NCI-H1694 treated with DMSO at 0.1 percent for 48 hours (cell line): Measurements from ENCODE around the gene POLA2.

Source experiments
- DNase-seq: peaks from one replicate; lab custom pipeline; 2025; lab: John Stamatoyannopoulos, UW

Gene POLA2

DNA sequence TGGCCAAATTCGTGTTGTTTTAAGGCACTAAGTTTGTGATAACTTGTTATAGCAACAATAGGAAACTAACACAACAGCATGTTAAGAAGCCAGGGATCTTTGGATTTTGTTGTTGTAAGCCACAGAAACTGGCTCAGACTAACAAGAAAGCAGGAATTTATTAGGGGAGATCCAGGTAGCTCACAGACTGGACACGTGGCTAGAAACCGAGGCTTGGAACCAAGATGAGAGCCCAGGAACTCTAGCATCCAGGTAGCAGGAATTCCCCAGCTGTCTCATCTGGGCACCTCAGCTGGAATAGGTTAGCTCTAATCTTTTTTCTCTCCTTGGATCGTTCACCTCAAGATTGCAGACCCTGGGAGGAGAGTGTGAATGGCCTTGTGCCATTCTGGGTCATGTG lies 24.9 kb downstream of the POLA2 start:
- no peak for DNase-seq

DNA sequence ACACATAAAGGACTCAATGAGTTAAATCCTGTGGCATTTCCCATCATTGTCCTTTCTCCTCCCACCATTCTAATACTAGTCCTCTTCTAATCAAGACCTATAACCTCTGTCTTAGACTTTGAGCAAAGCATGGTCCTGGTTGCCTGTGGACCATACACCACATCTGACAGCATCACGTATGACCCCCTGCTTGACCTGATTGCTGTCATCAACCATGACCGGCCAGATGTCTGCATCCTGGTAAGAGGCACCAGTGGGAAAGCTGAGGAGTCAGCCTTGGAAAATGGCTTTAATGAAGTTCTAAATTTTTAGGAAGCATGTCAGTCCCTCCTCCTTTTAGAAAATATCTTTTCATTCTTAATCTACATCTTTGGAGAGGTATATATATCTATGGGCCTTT lies 25.8 kb downstream of the POLA2 start:
- no peak for DNase-seq

DNA sequence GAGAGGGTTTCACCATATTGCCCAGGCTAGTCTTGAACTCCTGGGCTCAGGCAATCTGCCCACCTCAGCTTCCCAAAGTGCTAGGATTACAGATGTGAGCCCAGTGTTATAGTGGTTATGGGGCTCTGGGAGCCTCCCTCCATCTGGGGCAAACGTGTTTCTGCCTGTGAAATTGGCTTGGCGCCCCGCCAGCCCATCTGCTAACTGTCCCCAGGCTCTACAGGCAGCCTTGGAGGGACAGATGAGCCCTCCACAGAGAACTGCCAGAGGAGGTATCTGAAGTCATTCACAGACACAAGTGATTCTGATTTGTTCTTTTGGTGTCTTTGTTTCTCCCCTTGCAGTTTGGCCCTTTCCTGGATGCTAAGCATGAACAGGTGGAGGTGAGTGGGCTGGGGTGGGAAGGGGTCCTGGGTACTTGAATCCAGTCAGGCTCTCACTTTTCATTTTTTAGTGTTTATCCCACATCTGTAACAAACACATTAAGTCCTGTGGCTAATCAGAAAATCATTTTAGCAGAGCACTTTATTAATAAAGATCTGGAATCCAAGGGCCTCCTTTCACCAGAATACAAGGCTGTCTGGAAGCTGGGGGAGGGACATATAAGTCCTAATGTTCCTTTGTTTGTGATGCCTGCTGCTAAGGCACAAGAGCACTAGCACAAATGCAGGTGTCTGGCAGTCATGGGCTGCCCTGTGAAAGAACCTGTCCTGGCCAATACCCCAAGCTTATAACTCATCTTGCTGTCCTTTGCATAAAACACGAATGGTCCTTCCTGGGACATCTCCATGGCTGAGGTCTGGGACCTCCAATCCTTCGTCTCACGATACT lies 27.2 kb downstream of the POLA2 start:
- DNase-seq: peak; percentile 97

DNA sequence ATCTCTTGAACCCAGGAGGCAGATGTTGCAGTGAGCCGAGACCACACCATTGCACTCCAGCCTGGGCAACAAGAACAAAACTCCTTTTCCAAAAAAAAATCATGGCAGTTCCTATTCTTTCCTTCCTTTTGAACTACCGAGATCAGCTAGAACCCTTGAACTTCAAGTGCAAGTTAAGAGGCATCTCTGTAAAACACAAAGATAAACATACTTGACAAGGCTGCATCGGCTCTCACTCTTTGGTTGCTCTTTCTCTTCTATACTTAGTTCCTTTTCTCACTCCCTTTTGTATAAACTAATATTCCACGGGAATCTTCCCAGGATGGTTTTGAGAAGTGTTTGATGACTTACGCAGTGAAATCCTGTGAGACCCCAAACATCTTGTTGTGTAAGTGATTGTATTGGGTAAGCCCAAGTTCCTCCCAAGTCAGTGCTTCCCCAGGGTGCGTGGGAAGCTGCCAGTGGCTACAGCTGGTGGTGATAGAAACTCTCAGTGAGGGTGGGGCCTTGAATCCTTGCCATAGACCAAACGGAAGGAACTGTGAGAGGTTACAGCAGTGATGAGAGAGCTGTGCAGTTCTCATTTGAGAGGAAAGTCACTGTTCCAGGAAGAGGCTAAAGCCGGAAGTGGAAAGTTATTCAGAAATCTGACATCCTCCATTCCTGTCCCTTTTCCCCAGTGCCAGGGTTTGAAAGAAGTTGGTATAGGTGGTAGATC lies 28.8 kb downstream of the POLA2 start:
- peak; percentile 44 for DNase-seq

DNA sequence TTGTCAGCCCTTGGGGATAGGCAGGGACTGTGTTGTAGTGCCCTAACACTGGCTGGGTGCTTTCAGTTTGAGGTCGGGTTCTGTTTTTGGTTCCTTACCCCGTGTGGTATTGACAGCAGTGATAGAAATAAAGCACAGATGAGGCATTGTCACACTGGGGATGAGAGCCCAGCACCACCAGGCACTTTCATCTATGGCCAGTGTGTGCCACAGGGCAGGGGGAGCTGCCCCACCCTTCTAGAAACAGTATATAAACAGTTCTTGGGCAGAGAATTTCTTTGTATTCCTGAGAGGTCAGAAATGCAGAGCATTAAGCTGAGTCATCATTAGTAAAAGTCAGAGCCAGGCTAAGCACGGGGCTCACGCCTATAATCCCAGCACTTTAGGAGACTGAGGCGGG lies 29.9 kb downstream of the POLA2 start:
- DNase-seq: no peak

DNA sequence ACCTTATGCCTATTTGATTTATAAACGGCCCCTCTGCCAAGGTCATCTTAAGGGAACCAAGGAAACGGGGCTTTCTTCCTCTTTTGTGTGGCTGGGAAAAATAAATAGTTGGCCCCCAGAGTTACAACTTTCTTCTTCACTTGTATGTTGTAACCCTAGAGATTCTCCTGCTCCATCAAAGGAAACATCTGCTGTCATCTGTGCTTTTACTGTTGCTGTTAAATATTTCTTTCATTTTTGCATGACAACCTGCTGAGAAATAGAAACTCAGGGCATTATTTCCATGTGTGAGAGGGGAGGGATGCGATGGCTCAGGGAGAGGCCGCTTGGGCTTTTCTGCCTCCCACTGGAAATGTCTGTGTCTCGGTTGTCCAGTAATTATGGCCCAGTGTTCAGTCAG lies 31.1 kb downstream of the POLA2 start:
- no peak for DNase-seq

DNA sequence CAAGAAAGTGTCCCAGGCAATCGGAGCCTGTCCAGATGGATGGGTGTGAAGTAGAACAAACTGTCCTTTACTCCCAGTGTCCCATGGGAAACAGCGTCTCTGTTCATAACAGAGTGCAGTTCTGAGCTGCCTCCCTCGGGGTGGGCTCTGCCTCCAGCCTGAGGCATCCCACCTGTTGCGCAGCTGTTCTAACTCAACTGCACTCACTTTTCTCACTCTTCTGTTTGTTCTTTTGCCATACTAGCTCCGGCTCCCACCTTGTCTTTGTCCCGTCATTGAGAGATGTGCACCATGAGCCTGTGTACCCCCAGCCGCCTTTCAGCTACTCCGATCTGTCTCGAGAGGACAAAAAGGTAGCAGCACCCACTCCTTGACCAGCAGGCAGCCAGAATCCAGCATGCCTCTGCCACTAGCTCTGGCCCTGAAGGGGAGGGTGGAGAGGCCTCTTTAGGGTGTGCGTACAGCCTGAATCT lies 32.2 kb downstream of the POLA2 start:
- no peak for DNase-seq

DNA sequence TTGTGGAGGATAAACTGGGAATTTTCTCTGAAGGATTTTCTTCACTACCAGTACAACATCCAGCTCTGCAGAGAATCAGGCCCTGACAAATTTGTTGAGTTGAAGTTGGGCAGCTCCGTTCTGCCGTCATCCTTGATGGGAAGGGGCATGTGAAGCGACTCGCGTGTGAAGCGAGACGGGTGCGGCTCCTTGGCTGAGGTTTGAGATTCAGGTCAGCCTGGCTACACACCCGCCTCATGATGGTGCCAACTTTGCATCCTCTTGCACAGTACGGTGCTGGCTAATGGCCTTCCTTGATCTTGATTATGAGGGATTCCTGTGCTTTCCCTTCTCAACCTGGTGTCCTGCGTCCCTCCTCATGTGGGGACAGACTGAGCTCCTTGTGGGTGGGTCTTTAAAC lies 33.2 kb downstream of the POLA2 start:
- DNase-seq: no peak

DNA sequence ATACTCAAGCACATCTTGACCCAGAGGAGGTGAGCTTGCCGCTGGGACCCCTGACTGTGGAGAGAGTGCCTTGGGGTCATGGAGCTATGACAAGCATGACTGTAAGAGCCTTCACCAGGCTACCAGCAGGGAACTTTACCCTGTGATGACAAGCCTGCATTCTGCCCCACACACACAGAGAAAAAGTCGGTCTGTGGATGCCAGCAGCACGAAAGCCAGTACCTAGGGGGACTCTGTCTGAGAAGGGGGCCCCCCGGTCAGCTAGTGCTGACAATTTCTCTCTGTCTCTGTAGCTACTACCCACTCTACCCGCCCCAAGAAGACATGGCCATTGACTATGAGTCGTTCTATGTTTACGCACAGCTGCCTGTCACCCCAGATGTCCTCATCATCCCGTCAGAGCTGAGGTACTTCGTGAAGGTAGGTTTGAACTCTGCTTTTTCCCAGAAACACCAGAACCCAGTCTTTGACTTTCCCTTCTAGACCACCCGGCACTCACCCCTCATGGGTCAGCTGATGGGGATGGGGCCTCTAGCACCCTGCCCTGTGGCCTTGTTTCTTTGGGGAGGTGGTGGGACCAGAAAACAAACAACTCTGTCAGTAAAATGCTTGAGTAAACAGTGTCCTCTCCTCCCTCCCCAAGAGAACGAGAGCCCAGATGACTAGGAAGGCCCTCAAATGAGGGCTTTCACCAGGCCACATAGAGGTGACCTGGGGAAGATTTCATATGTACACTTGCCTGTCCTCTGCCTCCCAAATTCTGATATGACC lies 34.0 kb downstream of the POLA2 start:
- DNase-seq: no peak

DNA sequence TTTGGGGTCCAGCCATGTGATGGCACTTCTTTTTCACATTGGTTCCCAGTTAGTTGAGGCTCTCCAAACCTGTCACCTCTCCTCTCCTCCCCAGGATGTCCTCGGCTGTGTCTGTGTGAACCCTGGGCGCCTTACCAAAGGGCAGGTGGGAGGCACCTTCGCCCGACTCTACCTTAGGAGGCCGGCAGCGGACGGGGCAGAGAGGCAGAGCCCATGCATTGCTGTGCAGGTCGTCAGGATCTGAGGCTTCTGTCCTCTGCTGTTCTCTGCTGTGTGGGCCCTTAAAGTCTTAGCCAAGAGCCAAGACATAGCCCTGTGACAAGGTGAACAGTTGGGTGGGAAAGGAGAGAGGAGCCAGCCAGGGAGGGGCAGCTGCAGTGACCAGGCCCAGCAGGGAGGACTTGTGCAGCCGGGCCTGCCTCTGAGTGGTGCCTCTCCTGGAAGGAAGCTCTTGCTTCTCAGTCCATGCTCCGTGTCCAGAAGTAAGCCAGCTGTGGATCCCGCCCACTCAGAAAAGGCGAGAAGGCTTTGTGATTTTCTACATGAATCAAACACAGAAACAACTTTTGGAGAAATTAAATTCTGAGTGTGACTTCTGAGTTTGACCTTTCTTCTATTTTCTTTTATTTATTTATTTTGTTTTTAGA lies 35.4 kb downstream of the POLA2 start:
- no peak for DNase-seq

DNA sequence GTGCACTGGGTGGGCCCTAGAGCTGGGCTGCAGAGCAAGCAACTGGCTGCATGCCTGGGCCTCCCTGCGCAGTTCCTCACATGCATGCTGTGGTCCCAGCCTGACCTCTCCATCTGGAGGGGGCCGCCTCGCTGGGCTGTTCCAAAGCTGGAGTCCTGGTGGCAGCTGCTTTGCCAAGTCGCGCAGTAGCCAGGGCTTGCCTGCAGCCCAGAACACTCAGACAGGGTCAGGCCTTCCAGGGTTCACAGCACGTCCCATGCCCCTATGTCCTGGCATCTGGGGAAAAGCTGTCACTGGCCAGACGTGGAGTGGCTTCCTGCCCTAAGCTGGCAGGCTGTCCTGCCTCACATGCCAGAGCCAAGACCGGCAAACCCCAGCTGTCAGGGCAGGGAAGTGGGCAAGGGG lies 36.4 kb downstream of the POLA2 start:
- DNase-seq: no peak

DNA sequence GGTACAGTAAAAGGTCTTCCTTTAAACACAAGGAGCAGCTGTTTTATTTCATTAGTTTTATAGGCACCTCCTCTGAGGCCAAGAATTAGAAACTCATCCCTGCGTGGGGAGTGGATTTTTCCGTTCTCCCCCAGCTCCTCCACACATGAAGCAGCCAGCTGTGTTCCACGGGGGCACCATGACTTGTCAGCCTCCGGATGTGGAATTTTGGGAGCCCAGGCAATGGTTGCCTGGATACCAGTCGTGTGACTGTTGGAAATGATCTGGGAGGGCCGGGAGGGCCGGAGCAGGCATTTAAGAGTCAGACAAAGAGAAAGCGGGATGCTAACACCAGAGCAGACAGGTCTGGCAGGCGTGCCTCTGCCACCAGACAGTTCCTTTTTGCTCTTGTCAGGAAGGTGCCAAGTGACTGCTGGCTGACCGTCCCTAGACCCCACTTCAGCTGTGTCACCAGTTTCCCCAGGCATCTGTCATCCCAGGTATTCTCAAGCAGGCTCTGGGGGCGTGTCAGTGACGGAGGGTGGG lies 37.0 kb downstream of the POLA2 start:
- DNase-seq: no peak

DNA sequence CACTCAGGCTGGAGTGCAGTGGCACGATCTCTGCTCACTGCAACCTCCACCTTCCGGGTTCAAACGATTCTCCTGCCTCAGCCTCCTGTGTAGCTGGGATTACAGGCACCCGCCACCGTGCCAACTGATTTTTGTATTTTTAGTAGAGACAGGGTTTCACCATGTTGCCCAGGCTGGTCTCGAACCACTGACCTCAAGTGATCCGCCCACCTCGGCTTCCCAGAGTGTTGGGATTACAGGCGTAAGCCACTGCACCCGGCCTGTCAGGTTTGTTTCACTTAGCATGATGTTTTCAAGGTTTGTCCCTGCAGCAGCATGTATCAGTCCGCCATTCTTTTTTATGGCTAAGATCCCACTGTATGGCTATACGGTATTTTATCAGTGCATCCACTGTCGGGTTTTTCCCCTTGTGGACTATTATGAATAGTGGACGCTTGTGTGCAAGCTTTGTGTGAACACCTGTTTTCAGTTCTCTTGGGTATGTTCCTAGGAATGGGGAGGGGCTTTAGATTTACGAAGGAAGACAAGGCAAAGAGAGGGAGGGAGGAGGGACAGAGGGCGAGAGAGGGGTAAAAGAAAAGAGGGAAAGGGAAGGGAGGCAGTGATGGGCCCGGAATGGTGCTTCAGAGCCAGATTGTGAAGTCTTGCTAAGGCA lies 39.0 kb downstream of the POLA2 start:
- no peak for DNase-seq

DNA sequence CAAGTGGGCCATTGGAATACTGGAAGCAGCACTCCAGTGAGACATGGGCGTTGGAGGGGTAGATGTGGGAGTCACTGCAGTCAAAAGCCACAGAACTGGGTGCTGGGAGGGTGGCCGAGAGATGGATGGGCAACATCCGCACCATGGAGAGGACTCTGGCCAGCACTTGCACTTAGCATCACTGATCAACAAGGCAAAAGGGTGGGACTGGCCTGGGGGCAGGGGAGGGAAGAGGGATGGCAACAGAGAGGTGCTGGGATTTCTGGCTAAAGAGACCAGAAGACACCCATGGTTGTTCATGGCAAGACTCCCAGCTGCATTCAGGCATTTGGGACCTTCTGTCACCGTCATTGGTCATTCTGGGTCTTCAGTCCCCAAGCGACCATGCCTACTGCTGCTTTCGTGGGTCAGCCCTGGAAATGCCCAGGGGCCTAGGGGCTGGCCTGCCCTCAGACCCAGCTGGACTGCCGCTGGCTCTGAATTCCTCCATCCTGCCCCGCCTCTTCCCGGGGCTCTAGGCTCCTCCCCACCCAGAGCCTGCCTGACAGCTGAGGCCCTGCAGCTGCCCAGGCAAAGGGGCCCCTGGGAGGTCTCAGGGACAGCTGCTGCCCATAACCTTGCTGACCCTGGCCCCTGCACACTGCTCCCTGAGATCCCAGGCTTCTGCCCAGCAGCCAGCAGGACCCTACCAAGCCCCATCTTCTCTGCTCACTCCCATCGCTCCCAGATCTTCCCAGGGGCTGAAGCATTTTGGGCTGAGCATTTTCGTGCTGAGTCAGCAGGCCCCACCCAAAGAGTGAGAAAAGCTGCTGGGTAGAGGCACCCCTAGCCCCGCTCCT lies 39.9 kb downstream of the POLA2 start:
- no peak for DNase-seq

DNA sequence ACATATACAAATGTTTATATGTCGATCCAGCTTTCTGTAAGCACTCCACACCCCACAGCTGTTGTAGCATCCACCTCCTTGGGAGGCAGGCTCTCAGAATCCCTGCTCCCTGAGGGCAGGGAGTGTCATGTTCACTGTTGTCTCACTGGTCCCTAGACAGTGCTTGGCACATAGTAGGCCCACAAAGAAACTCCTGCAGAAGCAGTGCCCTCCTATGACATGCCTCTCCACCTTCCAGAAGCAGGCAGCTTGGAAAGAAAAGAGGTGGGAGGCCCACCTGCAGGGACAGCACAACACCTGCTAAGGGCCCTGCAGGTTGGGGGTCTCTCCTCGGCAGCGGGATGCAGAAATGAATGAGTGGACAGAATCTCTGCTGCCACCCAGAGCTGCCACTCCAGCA lies 41.8 kb downstream of the POLA2 start:
- no peak for DNase-seq

DNA sequence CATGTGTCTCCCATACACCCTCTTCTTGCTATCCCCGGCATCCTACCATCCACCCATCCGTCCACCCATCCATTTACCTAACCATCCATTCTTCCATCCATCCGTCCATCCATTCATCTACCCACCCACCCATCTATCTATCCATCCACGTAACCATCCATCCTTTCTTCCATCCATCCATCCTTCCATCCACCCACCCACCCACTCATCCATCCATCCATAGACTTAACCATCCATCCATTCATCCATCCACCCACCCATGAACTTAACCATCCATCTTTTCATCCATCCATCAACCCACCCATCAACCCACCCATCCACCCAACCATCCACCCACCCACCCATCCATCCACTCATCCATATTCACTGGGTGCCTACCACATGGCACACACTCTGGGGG lies 42.3 kb downstream of the POLA2 start:
- no peak for DNase-seq

DNA sequence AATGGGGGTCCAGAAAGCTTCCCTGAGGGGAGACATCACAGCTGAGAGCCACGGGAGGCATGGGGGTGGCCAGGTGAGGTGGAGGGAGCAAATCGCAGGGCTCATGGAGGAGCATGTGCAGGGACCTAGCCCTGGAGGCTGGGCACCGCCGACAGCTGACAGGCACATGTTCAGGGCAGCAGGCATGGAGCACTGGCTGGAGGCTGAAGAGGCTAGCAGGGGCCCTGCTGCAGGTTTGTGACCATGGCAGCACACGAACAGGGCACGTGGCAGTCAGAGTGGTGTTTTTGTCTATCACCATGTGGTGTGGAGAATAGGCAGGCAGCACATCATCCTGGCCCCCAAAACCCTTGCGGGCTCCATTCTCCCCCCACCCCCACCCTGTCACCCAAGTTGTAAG lies 42.9 kb downstream of the POLA2 start:
- no peak for DNase-seq

DNA sequence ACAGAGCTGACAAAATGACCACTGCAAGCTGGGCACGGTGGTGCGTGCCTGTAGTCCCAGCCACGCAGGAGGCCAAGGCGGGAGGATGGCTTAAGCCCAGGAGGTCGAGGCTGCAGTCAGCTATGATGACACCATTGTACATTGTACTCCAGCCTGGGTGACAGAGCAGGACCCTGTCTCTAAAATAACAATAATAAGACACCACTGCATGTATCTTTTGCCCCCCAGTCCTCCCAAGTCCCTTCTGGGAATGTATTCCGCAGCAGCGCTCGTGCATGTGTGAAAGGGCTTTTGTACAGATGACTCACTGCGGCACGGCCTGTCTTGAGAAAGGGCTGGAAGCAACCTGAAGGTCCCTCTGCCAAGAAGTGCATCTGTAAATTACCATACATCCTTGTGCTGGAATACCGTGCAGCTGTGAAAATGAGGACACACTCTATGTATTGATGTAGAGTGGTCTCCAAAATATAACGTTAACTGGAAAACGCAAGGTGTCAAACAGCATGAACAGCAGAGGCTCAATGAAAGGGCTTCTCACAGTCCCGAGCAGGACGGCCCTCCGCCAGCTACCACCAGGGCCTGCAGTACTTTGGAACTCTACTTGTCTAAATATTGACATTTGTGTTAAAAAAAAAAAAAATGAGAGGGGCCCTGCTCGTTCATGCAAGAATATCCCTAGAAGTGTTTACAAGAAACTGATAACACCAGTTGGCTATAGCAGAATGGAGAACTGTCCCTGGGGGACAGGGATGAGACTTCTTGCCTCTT lies 43.9 kb downstream of the POLA2 start:
- no peak for DNase-seq

DNA sequence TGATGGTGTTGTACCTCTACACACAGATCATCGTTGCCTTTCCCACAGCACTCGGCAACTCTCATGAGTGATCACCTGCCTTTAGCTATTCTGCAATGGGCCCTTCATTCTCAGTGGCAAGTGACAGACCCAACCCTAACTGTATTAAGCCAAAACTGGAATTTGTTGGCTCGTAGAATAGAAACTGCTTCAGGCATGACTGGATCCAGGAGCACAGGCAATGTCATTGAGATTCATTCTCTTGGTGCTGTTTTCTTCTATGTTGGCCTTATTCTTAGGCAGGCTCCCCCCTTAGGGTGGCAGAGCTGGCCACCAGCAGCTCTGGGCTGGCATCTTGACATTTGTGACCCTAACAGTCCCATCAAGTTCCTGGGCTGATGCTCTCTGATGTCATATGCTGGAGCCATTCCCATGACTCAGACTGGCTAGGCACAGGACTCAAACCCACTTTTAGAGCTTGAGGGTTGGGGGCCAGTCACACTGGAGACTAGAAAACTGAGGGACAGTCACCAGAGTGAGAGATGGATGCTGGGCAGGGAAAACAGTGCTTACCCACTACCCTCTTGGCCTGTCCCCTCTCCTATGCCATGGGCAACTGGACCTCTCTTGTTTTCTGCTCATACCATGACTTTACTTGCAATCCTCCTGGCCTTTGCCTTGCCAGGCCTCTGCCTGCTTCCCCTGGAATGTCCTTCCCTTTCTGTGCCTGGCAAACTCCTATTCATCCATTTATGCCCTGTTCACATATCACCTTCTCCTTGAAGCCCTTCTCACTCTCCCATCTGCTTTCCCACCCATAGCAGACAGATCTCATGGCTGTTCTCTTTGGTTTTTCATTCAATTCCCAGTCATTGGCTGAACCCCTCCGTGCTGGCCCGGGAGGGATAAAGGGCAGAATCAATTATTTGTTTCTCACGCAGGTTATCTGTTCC lies 45.8 kb downstream of the POLA2 start:
- no peak for DNase-seq
